Activated CD8-positive, alpha-beta T cell treated with anti-CD3 and anti-CD28 coated beads for 36 hours (primary cell): ENCODE results near the gene HSD17B13. TPM values are rescaled to one million over a fixed set of nuclear protein-coding genes. Genes with fewer than 3 reads are reported as not detected.
A peak's percentile ranks its signal among the peaks of the same experiment; 100 is the strongest.
"Not testable (repeated sequence)": the region's sequence is repeated elsewhere in the genome, so short reads cannot be mapped to it uniquely, and the experiment has no call there.

Experiments
- ATAC-seq: fragments of 200-7000 bp; cut with Tn5 transposase; one replicate; pipeline ENCODE4 v1.10.0; 2021; ENCODE audit warnings: mild to moderate bottlenecking, moderate library complexity
- CTCF ChIA-PET: fragments of 350-600 bp; sonication (Branson Sonifier 250); formaldehyde crosslinking; loops from one replicate; lab custom pipeline; 2021; ENCODE audit warnings: antibody characterized with exemption; lab: Charles Lee
- POLR2A ChIA-PET: fragments of 350-600 bp; sonication (Branson Sonifier 250); formaldehyde crosslinking; loops from one replicate; lab custom pipeline; 2021; ENCODE audit warnings: antibody characterized with exemption; lab: Charles Lee
- DNase-seq: peaks from one replicate; pipeline ENCODE4 v3.0.0-alpha.2; 2020
- H3K27ac Mint-ChIP-seq: one replicate; pipeline ENCODE4 v1.8.0; 2021; ENCODE audit warnings: mild to moderate bottlenecking, mixed read lengths
- H3K27me3 Mint-ChIP-seq: one replicate; pipeline ENCODE4 v1.8.0; 2021; ENCODE audit warnings: mixed read lengths
- H3K36me3 Mint-ChIP-seq: one replicate; pipeline ENCODE4 v1.8.0; 2021; ENCODE audit warnings: low read depth, mixed read lengths
- H3K4me1 Mint-ChIP-seq: one replicate; pipeline ENCODE4 v1.8.0; 2021; ENCODE audit warnings: low read depth, mixed read lengths
- H3K4me3 Mint-ChIP-seq: one replicate; pipeline ENCODE4 v1.8.0; 2021; ENCODE audit warnings: mild to moderate bottlenecking, moderate library complexity, mixed read lengths
- H3K9me3 Mint-ChIP-seq: one replicate; pipeline ENCODE4 v1.8.0; 2021; ENCODE audit warnings: mixed read lengths
- intact Hi-C: fragments of 100-400 bp; cut with micrococcal nuclease; formaldehyde crosslinking; loops from one replicate; pipeline ENCODE4 v1.10.0; 2022
- total RNA-seq, 2 experiments: library from RNA; stranded (reverse); gene quantifications; one replicate each; pipeline ENCODE4 v1.2.3, GENCODE V29; 2021
- TF ChIP-seq, protein P1 (sequence below): fragments of 200-600 bp; IDR thresholded peaks from one replicate; pipeline ENCODE4 v1.8.0; 2022; ENCODE audit warnings: antibody characterized with exemption, mild to moderate bottlenecking

Gene HSD17B13
- total RNA-seq, 2 experiments from 2014 or later = 0.16 TPM; not detected in 1

DNA sequence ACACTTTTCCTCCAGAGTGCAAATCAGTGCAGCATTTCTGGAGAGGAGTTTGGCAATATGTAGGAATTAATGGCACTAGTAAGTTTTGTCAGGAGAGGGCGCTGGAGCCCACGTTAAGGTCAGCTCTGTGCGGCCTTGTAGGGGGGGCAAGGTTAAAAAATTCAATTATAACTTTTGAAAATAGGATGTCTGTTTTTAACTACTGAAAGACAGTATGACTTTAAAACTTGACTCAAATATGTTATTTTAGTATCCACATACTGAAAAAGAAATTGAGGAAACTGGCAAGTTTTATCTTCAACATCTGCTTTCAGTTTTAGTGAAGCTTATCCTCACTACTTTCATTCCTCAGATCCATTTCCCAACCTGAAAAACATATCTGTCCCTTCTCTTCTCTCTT lies 30.9 kb upstream of the HSD17B13 start:
- H3K27ac Mint-ChIP-seq = no peak overlapping the region
- DNase-seq = peak; percentile 55
- intact Hi-C loops = no loop called here
- peaks cover 5% of the 10 kb centered on the region for H3K36me3 Mint-ChIP-seq
- H3K4me3 Mint-ChIP-seq = no peak overlapping the region
- CTCF ChIA-PET = interaction anchor here (0.7 to 2.4 kb wide), 12 partner anchors 9 to 495 kb away, joined by 3 to 36 read pairs (median 4); no protein-coding TSS in a partner anchor
- POLR2A ChIA-PET = no interaction called here
- peak; percentile 49 for ATAC-seq
- H3K9me3 Mint-ChIP-seq = no peaks in the 10 kb centered on the region
- H3K27me3 Mint-ChIP-seq = no peaks in the 10 kb centered on the region
- TF ChIP-seq, protein P1, sequence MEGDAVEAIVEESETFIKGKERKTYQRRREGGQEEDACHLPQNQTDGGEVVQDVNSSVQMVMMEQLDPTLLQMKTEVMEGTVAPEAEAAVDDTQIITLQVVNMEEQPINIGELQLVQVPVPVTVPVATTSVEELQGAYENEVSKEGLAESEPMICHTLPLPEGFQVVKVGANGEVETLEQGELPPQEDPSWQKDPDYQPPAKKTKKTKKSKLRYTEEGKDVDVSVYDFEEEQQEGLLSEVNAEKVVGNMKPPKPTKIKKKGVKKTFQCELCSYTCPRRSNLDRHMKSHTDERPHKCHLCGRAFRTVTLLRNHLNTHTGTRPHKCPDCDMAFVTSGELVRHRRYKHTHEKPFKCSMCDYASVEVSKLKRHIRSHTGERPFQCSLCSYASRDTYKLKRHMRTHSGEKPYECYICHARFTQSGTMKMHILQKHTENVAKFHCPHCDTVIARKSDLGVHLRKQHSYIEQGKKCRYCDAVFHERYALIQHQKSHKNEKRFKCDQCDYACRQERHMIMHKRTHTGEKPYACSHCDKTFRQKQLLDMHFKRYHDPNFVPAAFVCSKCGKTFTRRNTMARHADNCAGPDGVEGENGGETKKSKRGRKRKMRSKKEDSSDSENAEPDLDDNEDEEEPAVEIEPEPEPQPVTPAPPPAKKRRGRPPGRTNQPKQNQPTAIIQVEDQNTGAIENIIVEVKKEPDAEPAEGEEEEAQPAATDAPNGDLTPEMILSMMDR = peak; percentile 67
- no peaks in the 10 kb centered on the region for H3K4me1 Mint-ChIP-seq

DNA sequence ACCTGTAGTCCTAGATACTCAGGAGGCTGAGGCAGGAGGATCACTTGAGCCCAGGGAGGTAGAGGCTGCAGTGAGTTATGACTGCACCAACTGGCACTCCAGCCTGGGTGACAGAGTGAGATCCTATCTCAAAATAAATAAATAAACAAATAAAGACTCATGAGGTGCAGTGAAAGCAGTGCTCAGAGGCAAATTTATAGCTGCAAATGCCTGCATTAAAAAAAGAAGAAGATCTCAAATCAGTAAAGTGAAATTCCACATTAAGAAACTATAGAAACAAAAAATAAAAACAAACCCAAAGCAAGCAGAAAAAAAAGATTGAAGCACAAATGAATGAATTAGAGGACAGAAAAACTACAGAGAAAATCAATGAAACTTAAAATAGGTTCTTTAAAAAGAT lies 22.5 kb upstream of the HSD17B13 start:
- TF ChIP-seq, protein P1 = no peak
- H3K9me3 Mint-ChIP-seq = peaks cover 2% of the 10 kb centered on the region
- DNase-seq (no peak), ATAC-seq (no peak)
- no peaks in the 10 kb centered on the region for H3K27me3 Mint-ChIP-seq
- H3K36me3 Mint-ChIP-seq = peaks cover 25% of the 10 kb centered on the region
- no peaks in the 10 kb centered on the region for H3K4me1 Mint-ChIP-seq
- no peak overlapping the region for H3K27ac Mint-ChIP-seq
- no peak overlapping the region for H3K4me3 Mint-ChIP-seq
- CTCF ChIA-PET = no interaction called here
- POLR2A ChIA-PET = interaction anchor here (0.6 kb wide), 1 partner anchor 159 kb away, joined by 3 read pairs; no protein-coding TSS in a partner anchor
- intact Hi-C loops = no loop called here

GRCh38 chr4:87342872-87343271 lies 20.2 kb upstream of the HSD17B13 start:
- Mint-ChIP-seq H3K4me3 (no peak overlapping the region), H3K9me3 (peaks cover 2% of the 10 kb centered on the region), H3K27me3 (no peaks in the 10 kb centered on the region), H3K36me3 (peaks cover 40% of the 10 kb centered on the region), H3K4me1 (no peaks in the 10 kb centered on the region), H3K27ac (no peak overlapping the region)
- TF ChIP-seq, protein P1 = no peak
- no peak for ATAC-seq
- ChIA-PET POLR2A (no interaction called here), CTCF (interaction anchor here (0.9 kb wide), 1 partner anchor 9 kb away, joined by 4 read pairs; no protein-coding TSS in a partner anchor)
- no peak for DNase-seq
- intact Hi-C loops = no loop called here

DNA sequence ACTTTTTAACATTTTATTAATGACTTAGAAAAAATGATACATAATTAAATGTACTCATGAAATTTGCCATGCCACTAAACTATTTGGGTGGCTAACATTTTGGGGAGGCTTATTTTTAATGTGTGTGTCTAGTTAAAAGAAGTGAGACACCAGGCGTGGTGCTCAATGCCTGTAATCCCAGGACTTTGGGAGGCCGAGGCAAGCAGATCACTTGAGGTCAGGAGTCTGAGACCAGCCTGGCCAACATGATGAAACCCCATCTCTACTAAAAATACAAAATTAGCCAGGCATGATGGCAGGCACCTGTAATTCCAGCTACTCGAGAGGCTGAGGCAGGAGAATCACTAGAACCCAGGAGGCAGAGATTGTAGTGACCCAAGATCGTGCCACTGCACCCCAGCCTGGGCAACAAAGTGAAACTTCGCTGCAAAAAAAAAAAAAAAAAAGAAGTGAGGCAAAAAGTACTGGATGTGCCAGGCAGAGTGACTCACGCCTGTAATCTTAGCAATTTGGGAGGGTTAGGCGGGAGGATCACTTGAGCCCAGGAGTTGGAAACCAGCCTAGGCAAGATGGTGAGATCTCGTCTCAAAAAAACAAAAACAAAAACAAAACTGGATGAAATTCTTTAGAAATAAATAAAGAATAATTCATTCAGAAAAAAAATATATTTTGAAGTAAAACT lies 19.4 kb upstream of the HSD17B13 start:
- peaks cover 46% of the 10 kb centered on the region for H3K36me3 Mint-ChIP-seq
- H3K27me3 Mint-ChIP-seq, DNase-seq, H3K27ac Mint-ChIP-seq, H3K4me3 Mint-ChIP-seq, ATAC-seq, H3K4me1 Mint-ChIP-seq, intact Hi-C loops, H3K9me3 Mint-ChIP-seq: not testable (repeated sequence)
- ChIA-PET CTCF (interaction anchor here (0.9 to 3.2 kb wide), 2 partner anchors 8 to 12 kb away, joined by 4 to 13 read pairs; no protein-coding TSS in a partner anchor), POLR2A (interaction anchor here (0.9 kb wide), 1 partner anchor 10 kb away, joined by 3 read pairs; no protein-coding TSS in a partner anchor)

GRCh38 chr4:87339440-87339839 lies 16.8 kb upstream of the HSD17B13 start:
- ATAC-seq = no peak
- peaks cover 7% of the 10 kb centered on the region for H3K9me3 Mint-ChIP-seq
- DNase-seq = no peak
- ChIA-PET POLR2A (no interaction called here), CTCF (interaction anchor here (0.5 to 3.2 kb wide), 2 partner anchors 14 to 18 kb away, joined by 3 to 13 read pairs; no protein-coding TSS in a partner anchor)
- peaks cover 41% of the 10 kb centered on the region for H3K36me3 Mint-ChIP-seq
- H3K4me1 Mint-ChIP-seq = no peaks in the 10 kb centered on the region
- H3K4me3 Mint-ChIP-seq = no peak overlapping the region
- H3K27me3 Mint-ChIP-seq = no peaks in the 10 kb centered on the region
- H3K27ac Mint-ChIP-seq = no peak overlapping the region
- TF ChIP-seq, protein P1 = no peak
- intact Hi-C loops = no loop called here
